ENCODE measurements around the gene MT1F.

DNA sequence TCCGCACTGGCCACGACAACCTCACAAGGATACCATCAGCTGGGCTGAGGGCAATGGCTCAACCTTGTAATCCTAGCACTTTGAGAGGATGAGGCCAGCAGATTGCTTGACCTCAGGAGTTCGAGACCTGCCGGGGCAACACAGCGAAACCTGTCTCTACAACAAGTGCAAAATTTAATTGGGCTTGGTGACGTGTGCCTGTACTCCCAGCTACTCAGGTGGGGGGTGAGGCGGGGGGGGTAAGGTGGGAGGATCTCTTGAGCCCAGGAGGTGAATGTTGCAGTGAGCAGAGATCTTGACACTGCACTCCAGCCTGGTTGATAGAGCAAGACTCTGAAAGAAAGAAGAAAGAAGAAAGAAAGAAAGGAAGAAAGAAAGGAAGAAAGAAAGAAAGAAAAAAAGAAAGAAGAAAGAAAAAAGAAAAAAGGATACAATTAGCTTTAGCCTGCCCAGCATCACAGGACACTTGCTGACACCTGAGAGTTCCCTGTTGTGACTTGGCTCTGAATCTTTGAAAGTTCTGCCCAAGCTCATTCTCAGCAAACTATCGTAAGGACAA lies 37.3 kb upstream of the MT1F start:
- TF ChIP-seq ZNF274 (IDR thresholded peaks at IDR 0.05; ENCODE audit: low read depth, low read length) (no peak), YY1 (IDR thresholded peaks at IDR 0.05; ENCODE audit: insufficient read depth, insufficient read length) (no peak), SUZ12 (IDR thresholded peaks at IDR 0.05; ENCODE audit: extremely low read depth, insufficient read depth, insufficient read length) (no peak)

All from NT2/D1 (cell line).